Stimulated activated naive B cell treated with anti-CD40 and anti-IgM and Interleukin-4, amounts not matched to agents 10 μg/mL and 1 μg/mL and 100 μg/mL, for 72 hours (primary cell): ENCODE results near the gene ADAM30.

ENCODE experiments used
- ATAC-seq, 2 donors: fragments of 150-1000 bp; cut with Tn5 transposase; replicated peaks; 2 replicates each; pipeline ENCODE4 v1.10.0; 2021; ENCODE audit warnings: moderate library complexity in 1 of 2
- DNase-seq: peaks from one replicate; pipeline ENCODE4 v3.0.0; 2021
- H3K27ac Mint-ChIP-seq: one replicate; pipeline ENCODE4 v1.8.0; 2022; ENCODE audit warnings: mild to moderate bottlenecking, mixed read lengths
- H3K27me3 Mint-ChIP-seq, 2 donors: one replicate each; pipeline ENCODE4 v1.8.0; 2022; ENCODE audit warnings: mixed read lengths in 2 of 2
- H3K36me3 Mint-ChIP-seq, 2 donors: one replicate each; pipeline ENCODE4 v1.8.0; 2022; ENCODE audit warnings: mixed read lengths in 2 of 2, mild to moderate bottlenecking in 1 of 2
- H3K4me1 Mint-ChIP-seq, 2 donors: one replicate each; pipeline ENCODE4 v1.8.0; 2022; ENCODE audit warnings: mixed read lengths in 2 of 2, mild to moderate bottlenecking in 1 of 2
- H3K4me3 Mint-ChIP-seq, 2 donors: one replicate each; pipeline ENCODE4 v1.8.0; 2022; ENCODE audit warnings: mild to moderate bottlenecking in 2 of 2, mixed read lengths in 2 of 2, moderate library complexity in 1 of 2
- H3K9me3 Mint-ChIP-seq, 2 donors: one replicate each; pipeline ENCODE4 v1.8.0; 2022; ENCODE audit warnings: mixed read lengths in 2 of 2, mild to moderate bottlenecking in 1 of 2

The ADAM30 gene

GRCh38 chr1:119917304-119918055, 21.2 kb upstream of the ADAM30 start:
- H3K36me3 Mint-ChIP-seq: peaks cover 44 to 58% of the 10 kb centered on the region in 2 donors
- H3K27ac Mint-ChIP-seq: no peak overlapping the region
- no peak for DNase-seq

GRCh38 chr1:119915517-119915916, 19.2 kb upstream of the ADAM30 start:
- Mint-ChIP-seq H3K27me3 (no peaks in the 10 kb centered on the region), H3K4me3 (no peak overlapping the region), H3K9me3 (no peaks in the 10 kb centered on the region), H3K27ac (no peak overlapping the region), H3K36me3 (peaks cover 37 to 56% of the 10 kb centered on the region in 2 donors), H3K4me1 (no peaks in the 10 kb centered on the region)
- ATAC-seq: no peak
- no peak for DNase-seq

More at GRCh38 chr1:119917304-119918055, 21.2 kb upstream of the ADAM30 start:
- Mint-ChIP-seq H3K4me3 (no peak overlapping the region), H3K4me1 (no peaks in the 10 kb centered on the region), H3K27me3 (no peaks in the 10 kb centered on the region), H3K9me3 (no peaks in the 10 kb centered on the region)
- no peak for ATAC-seq

- no peak for DNase-seq
- H3K27me3 Mint-ChIP-seq: no peaks in the 10 kb centered on the region
- no peak overlapping the region for H3K4me3 Mint-ChIP-seq
- no peaks in the 10 kb centered on the region for H3K4me1 Mint-ChIP-seq
- ATAC-seq: no peak
- no peaks in the 10 kb centered on the region for H3K9me3 Mint-ChIP-seq
- peaks cover 35 to 56% of the 10 kb centered on the region in 2 donors for H3K36me3 Mint-ChIP-seq
- peak overlapping the region; percentile 44 for H3K27ac Mint-ChIP-seq
These were observed 17.8 kb upstream of the ADAM30 start for GRCh38 chr1:119914071-119914470.

- ATAC-seq (no peak), DNase-seq (no peak)
- no peak overlapping the region for H3K4me3 Mint-ChIP-seq
- H3K9me3 Mint-ChIP-seq: no peaks in the 10 kb centered on the region
- H3K4me1 Mint-ChIP-seq: peaks cover 2 to 5% of the 10 kb centered on the region in 2 donors
- H3K27ac Mint-ChIP-seq: no peak overlapping the region
- H3K27me3 Mint-ChIP-seq: no peaks in the 10 kb centered on the region
- peaks cover 28 to 51% of the 10 kb centered on the region in 2 donors for H3K36me3 Mint-ChIP-seq
These were observed 16.6 kb upstream of the ADAM30 start for GRCh38 chr1:119912963-119913362.

- Mint-ChIP-seq H3K36me3 (peaks cover 24 to 46% of the 10 kb centered on the region in 2 donors), H3K4me3 (no peak overlapping the region), H3K27ac (no peak overlapping the region), H3K4me1 (peaks cover 2 to 13% of the 10 kb centered on the region in 2 donors), H3K9me3 (no peaks in the 10 kb centered on the region), H3K27me3 (no peaks in the 10 kb centered on the region)
- no peak for ATAC-seq
- DNase-seq: no peak
These were observed 15.5 kb upstream of the ADAM30 start for GRCh38 chr1:119911775-119912174.

GRCh38 chr1:119910618-119911017, 14.3 kb upstream of the ADAM30 start:
- Mint-ChIP-seq H3K4me3 (no peak overlapping the region), H3K9me3 (peaks cover 5 to 6% of the 10 kb centered on the region in 2 donors), H3K27me3 (peaks cover 6% of the 10 kb centered on the region in 2 donors)

GRCh38 chr1:119909890-119910596, 13.7 kb upstream of the ADAM30 start:
- H3K27me3 Mint-ChIP-seq: peaks cover 6 to 7% of the 10 kb centered on the region in 2 donors
- H3K27ac Mint-ChIP-seq: no peak overlapping the region
- peaks cover 5 to 12% of the 10 kb centered on the region in 2 donors for H3K9me3 Mint-ChIP-seq
- H3K4me1 Mint-ChIP-seq: peaks cover 4 to 13% of the 10 kb centered on the region in 2 donors
- H3K36me3 Mint-ChIP-seq: peaks cover 9 to 36% of the 10 kb centered on the region in 2 donors
- no peak for DNase-seq
- no peak overlapping the region for H3K4me3 Mint-ChIP-seq
- ATAC-seq: no peak

More at GRCh38 chr1:119910618-119911017, 14.3 kb upstream of the ADAM30 start:
- peaks cover 15 to 40% of the 10 kb centered on the region in 2 donors for H3K36me3 Mint-ChIP-seq
- peak overlapping the region; percentile 39 for H3K27ac Mint-ChIP-seq
- H3K4me1 Mint-ChIP-seq: peaks cover 4 to 13% of the 10 kb centered on the region in 2 donors
- ATAC-seq (no peak), DNase-seq (no peak)

- peaks cover 4 to 13% of the 10 kb centered on the region in 2 donors for H3K4me1 Mint-ChIP-seq
- no peak overlapping the region for H3K27ac Mint-ChIP-seq
- H3K9me3 Mint-ChIP-seq: peaks cover 6 to 17% of the 10 kb centered on the region in 2 donors
- no peak overlapping the region for H3K4me3 Mint-ChIP-seq
- H3K27me3 Mint-ChIP-seq: peaks cover 8 to 15% of the 10 kb centered on the region in 2 donors
- ATAC-seq: no peak
- peaks cover 7 to 30% of the 10 kb centered on the region in 2 donors for H3K36me3 Mint-ChIP-seq
- DNase-seq: no peak
These were observed 12.3 kb upstream of the ADAM30 start for GRCh38 chr1:119908661-119909060.

GRCh38 chr1:119906927-119907652, 10.8 kb upstream of the ADAM30 start:
- peaks cover 12 to 23% of the 10 kb centered on the region in 2 donors for H3K27me3 Mint-ChIP-seq
- H3K9me3 Mint-ChIP-seq: peaks cover 6 to 17% of the 10 kb centered on the region in 2 donors
- H3K4me3 Mint-ChIP-seq: no peak overlapping the region
- peaks cover 4 to 13% of the 10 kb centered on the region in 2 donors for H3K4me1 Mint-ChIP-seq
- DNase-seq: no peak
- H3K27ac Mint-ChIP-seq: peak overlapping the region; percentile 59
- peaks cover 2 to 17% of the 10 kb centered on the region in 2 donors for H3K36me3 Mint-ChIP-seq
- peak in 1 of 2 donors; percentile 12 for ATAC-seq

GRCh38 chr1:119903443-119903835, 7.1 kb upstream of the ADAM30 start:
- no peak overlapping the region for H3K27ac Mint-ChIP-seq
- DNase-seq (no peak), ATAC-seq (no peak)
- peaks cover 12 to 26% of the 10 kb centered on the region in 2 donors for H3K27me3 Mint-ChIP-seq
- no peak overlapping the region for H3K4me3 Mint-ChIP-seq
- peaks cover 4 to 13% of the 10 kb centered on the region in 2 donors for H3K4me1 Mint-ChIP-seq
- H3K9me3 Mint-ChIP-seq: peaks cover 6 to 17% of the 10 kb centered on the region in 2 donors
- H3K36me3 Mint-ChIP-seq: peaks cover 2 to 9% of the 10 kb centered on the region in 2 donors

GRCh38 chr1:119902775-119903442, 6.6 kb upstream of the ADAM30 start:
- DNase-seq: no peak
- ATAC-seq: no peak

GRCh38 chr1:119898981-119899720, 2.8 kb upstream of the ADAM30 start:
- Mint-ChIP-seq H3K27me3 (peaks cover 14 to 17% of the 10 kb centered on the region in 2 donors), H3K27ac (no peak overlapping the region), H3K36me3 (no peaks in the 10 kb centered on the region), H3K4me3 (no peak overlapping the region), H3K4me1 (no peaks in the 10 kb centered on the region), H3K9me3 (no peaks in the 10 kb centered on the region)
- no peak for ATAC-seq
- DNase-seq: no peak

More at GRCh38 chr1:119902775-119903442, 6.6 kb upstream of the ADAM30 start:
- H3K9me3 Mint-ChIP-seq: peaks cover 6 to 17% of the 10 kb centered on the region in 2 donors
- peaks cover 12 to 26% of the 10 kb centered on the region in 2 donors for H3K27me3 Mint-ChIP-seq
- no peak overlapping the region for H3K4me3 Mint-ChIP-seq
- peaks cover 2 to 8% of the 10 kb centered on the region in 2 donors for H3K4me1 Mint-ChIP-seq
- H3K27ac Mint-ChIP-seq: no peak overlapping the region
- H3K36me3 Mint-ChIP-seq: peaks cover 2 to 9% of the 10 kb centered on the region in 2 donors

GRCh38 chr1:119898530-119898929, 2.2 kb upstream of the ADAM30 start:
- Mint-ChIP-seq H3K4me3 (no peak overlapping the region), H3K4me1 (no peaks in the 10 kb centered on the region), H3K9me3 (no peaks in the 10 kb centered on the region), H3K27ac (no peak overlapping the region), H3K36me3 (no peaks in the 10 kb centered on the region), H3K27me3 (peaks cover 10 to 13% of the 10 kb centered on the region in 2 donors)
- DNase-seq (no peak), ATAC-seq (no peak)
